Ammon's horn (tissue), 1 donor: ENCODE data around the gene SVOPL.

Experiments used
- DNase-seq: peaks from one replicate; pipeline ENCODE4 v3.0.0-alpha.2; 2016; ENCODE audit warnings: low spot score

The SVOPL gene

GRCh38 chr7:138661069-138661635 is 40.0 kb downstream of the SVOPL start:
- no peak for DNase-seq

GRCh38 chr7:138658889-138659288 is 42.3 kb downstream of the SVOPL start:
- no peak for DNase-seq

- DNase-seq = no peak
Observed at GRCh38 chr7:138657854-138658386, 43.2 kb downstream of the SVOPL start.

- no peak for DNase-seq
Observed at GRCh38 chr7:138656952-138657351, 44.2 kb downstream of the SVOPL start.

GRCh38 chr7:138654616-138655015 is 46.5 kb downstream of the SVOPL start:
- DNase-seq = no peak

- DNase-seq = no peak
Observed at GRCh38 chr7:138649506-138649905, 51.7 kb downstream of the SVOPL start.

GRCh38 chr7:138645284-138645683 is 55.9 kb downstream of the SVOPL start:
- no peak for DNase-seq

- DNase-seq = no peak
Observed at GRCh38 chr7:138632826-138633602, 68.1 kb downstream of the SVOPL start.

- DNase-seq = no peak
Observed at GRCh38 chr7:138632384-138632783, 68.8 kb downstream of the SVOPL start.

GRCh38 chr7:138630059-138630610 is 71.0 kb downstream of the SVOPL start:
- no peak for DNase-seq

- no peak for DNase-seq
Observed at GRCh38 chr7:138627361-138627760, 73.8 kb downstream of the SVOPL start.

- no peak for DNase-seq
Observed at GRCh38 chr7:138626846-138627245, 74.3 kb downstream of the SVOPL start.

- DNase-seq = no peak
Observed at GRCh38 chr7:138625849-138626230, 75.3 kb downstream of the SVOPL start.

- no peak for DNase-seq
Observed at GRCh38 chr7:138625084-138625848, 75.9 kb downstream of the SVOPL start.

- DNase-seq = no peak
Observed at GRCh38 chr7:138622841-138623240, 78.3 kb downstream of the SVOPL start.

- DNase-seq = no peak
Observed at GRCh38 chr7:138618933-138619332, 82.2 kb downstream of the SVOPL start.

- no peak for DNase-seq
Observed at GRCh38 chr7:138618506-138618905, 82.7 kb downstream of the SVOPL start.

GRCh38 chr7:138616085-138616484 is 85.1 kb downstream of the SVOPL start:
- no peak for DNase-seq

GRCh38 chr7:138613630-138614029 is 87.5 kb downstream of the SVOPL start:
- DNase-seq = no peak

GRCh38 chr7:138610671-138611170 is 90.4 kb downstream of the SVOPL start:
- no peak for DNase-seq

- DNase-seq = no peak
Observed at GRCh38 chr7:138608275-138608674, 92.9 kb downstream of the SVOPL start.
